Neural progenitor cell (in vitro differentiated cells): ENCODE measurements around the gene UQCRH. TPM values are rescaled to one million over a fixed set of nuclear protein-coding genes. Genes with fewer than 3 reads are reported as not detected.

Source experiments
- DNase-seq: peaks from one replicate; pipeline ENCODE4 v3.0.0-alpha.2; 2016; ENCODE audit warnings: low spot score
- H2AFZ ChIP-seq: fragments of 200-600 bp; sonication (generic); replicated peaks from 2 replicates; pipeline ENCODE4 v1.6.1; 2016; ENCODE audit warnings: antibody characterized with exemption
- H3F3A ChIP-seq: fragments of 200-600 bp; sonication (generic); 2 replicates; pipeline ENCODE4 v1.6.1; 2016; ENCODE audit warnings: antibody characterized with exemption, low read depth
- H3K27ac ChIP-seq: fragments of 200-600 bp; sonication (generic); 2 replicates; pipeline ENCODE4 v1.5.1; 2016; ENCODE audit warnings: mild to moderate bottlenecking
- H3K27me3 ChIP-seq: fragments of 200-600 bp; sonication (generic); 2 replicates; pipeline ENCODE4 v1.6.1; 2016; ENCODE audit warnings: mild to moderate bottlenecking, moderate library complexity
- H3K36me3 ChIP-seq: fragments of 200-600 bp; sonication (generic); 2 replicates; pipeline ENCODE4 v1.5.1; 2016
- H3K4me1 ChIP-seq: fragments of 200-600 bp; sonication (generic); 2 replicates; pipeline ENCODE4 v1.6.1; 2016; ENCODE audit warnings: mixed run types
- H3K4me2 ChIP-seq: fragments of 200-600 bp; sonication (generic); 2 replicates; pipeline ENCODE4 v1.6.1; 2016
- H3K4me3 ChIP-seq: fragments of 200-600 bp; sonication (generic); 2 replicates; pipeline ENCODE4 v1.5.1; 2016
- H3K79me2 ChIP-seq: fragments of 200-600 bp; sonication (generic); 2 replicates; pipeline ENCODE4 v1.6.1; 2016; ENCODE audit warnings: low read depth
- H3K9ac ChIP-seq: fragments of 200-600 bp; sonication (generic); 2 replicates; pipeline ENCODE4 v1.6.1; 2016
- H3K9me3 ChIP-seq: fragments of 200-600 bp; sonication (generic); 2 replicates; pipeline ENCODE4 v1.5.1; 2016; ENCODE audit warnings: low read depth
- H4K20me1 ChIP-seq: fragments of 200-600 bp; sonication (generic); 2 replicates; pipeline ENCODE4 v1.6.1; 2016; ENCODE audit warnings: low read depth
- H3K27ac Mint-ChIP-seq: 3 replicates; pipeline ENCODE4 v1.8.0; 2021; ENCODE audit warnings: mixed read lengths
- H3K27me3 Mint-ChIP-seq: 2 replicates; pipeline ENCODE4 v1.8.0; 2022; ENCODE audit warnings: low read depth, mild to moderate bottlenecking, inconsistent platforms, moderate library complexity, mixed read lengths; ENCODE audit not compliant: insufficient read depth
- H3K36me3 Mint-ChIP-seq: 3 replicates; pipeline ENCODE4 v1.8.0; 2021; ENCODE audit warnings: mixed read lengths
- H3K4me1 Mint-ChIP-seq: 3 replicates; pipeline ENCODE4 v1.8.0; 2021; ENCODE audit warnings: mixed read lengths
- H3K4me3 Mint-ChIP-seq: 3 replicates; pipeline ENCODE4 v1.8.0; 2021; ENCODE audit warnings: mild to moderate bottlenecking, moderate library complexity, mixed read lengths
- H3K9me3 Mint-ChIP-seq: 3 replicates; pipeline ENCODE4 v1.8.0; 2020; ENCODE audit warnings: mixed read lengths
- CTCF ChIP-seq: fragments of 200-600 bp; sonication (generic); IDR thresholded peaks from 2 replicates; pipeline ENCODE4 v1.5.1; 2017; ENCODE audit warnings: antibody characterized with exemption, mild to moderate bottlenecking
- EZH2 ChIP-seq: fragments of 200-600 bp; sonication (generic); IDR thresholded peaks from 2 replicates; pipeline ENCODE4 v1.6.1; 2017; ENCODE audit warnings: antibody characterized with exemption, mild to moderate bottlenecking, moderate library complexity
- EZH2phosphoT487 ChIP-seq: fragments of 200-600 bp; sonication (generic); IDR thresholded peaks from 2 replicates; pipeline ENCODE4 v1.6.1; 2017; ENCODE audit warnings: antibody characterized with exemption
- total RNA-seq: library from RNA; depleted of rRNA; stranded (reverse); fragments of >200 nt; gene quantifications from 2 replicates; pipeline ENCODE4 v1.2.3, GENCODE V29; 2015; ENCODE audit warnings: low replicate concordance

The UQCRH gene
- total RNA-seq, 1 donor from 2014 or later = 872 TPM

DNA sequence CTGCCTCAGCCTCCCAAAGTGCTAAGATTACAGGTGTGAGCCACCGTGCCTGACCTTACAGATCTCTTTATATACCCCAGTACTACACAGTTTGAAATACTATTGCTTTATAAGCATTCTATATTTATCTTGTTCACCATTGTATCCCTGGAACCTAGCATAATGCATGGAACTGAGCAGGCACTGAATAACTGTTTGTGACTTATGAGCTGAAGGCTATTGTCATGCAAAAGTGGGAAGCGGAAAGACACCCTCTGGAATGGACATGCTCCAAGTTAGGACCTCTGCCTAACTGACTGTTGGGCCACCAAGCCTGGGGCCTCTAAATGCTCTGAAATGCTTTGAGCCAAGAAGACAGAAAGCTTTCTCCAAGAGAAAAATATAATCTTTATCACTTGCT lies 8.2 kb upstream of the UQCRH start:
- Mint-ChIP-seq H3K27me3 (peaks cover 5% of the 10 kb centered on the region), H3K4me3 (no peak overlapping the region), H3K4me1 (peaks cover 6% of the 10 kb centered on the region), H3K9me3 (no peaks in the 10 kb centered on the region), H3K27ac (no peak overlapping the region), H3K36me3 (peaks cover 28% of the 10 kb centered on the region)
- Histone ChIP-seq H3K4me3 (no peak overlapping the region), H3K9me3 (no peaks in the 10 kb centered on the region), H3K79me2 (peaks cover 25% of the 10 kb centered on the region), H4K20me1 (peaks cover 9% of the 10 kb centered on the region), H3K4me1 (peaks cover under 1% of the 10 kb centered on the region), H3K27me3 (no peaks in the 10 kb centered on the region), H3K4me2 (no peak overlapping the region), H3K27ac (no peak overlapping the region), H3K9ac (no peak overlapping the region), H3K36me3 (peaks cover 11% of the 10 kb centered on the region), H2AFZ (no peak overlapping the region), H3F3A (peaks cover 2% of the 10 kb centered on the region)
- no peak for TF ChIP-seq CTCF
- no peak for TF ChIP-seq EZH2phosphoT487
- no peak for TF ChIP-seq EZH2
- no peak for DNase-seq

DNA sequence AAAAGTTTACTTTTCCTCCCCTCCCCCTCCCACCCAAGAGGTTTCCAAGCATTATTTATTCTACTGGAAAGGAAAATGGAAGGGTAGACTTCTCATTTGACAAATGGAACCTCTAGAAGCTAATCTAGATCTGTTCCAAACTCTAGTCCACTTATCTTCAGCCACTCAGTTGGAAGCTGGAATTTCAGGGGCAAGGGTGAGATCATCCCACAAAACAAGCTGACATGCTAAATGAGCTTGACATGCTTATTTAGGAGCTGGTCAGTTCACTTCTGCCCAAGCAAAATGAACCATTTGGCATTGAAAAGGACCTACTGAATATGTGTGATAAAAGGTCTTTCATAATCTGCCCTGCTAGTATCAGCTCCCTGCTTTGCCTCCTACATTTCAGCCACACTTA lies 5.1 kb upstream of the UQCRH start:
- no peak for DNase-seq
- H3K4me1 ChIP-seq = peaks cover 12% of the 10 kb centered on the region
- H3K9ac ChIP-seq = no peak overlapping the region
- Mint-ChIP-seq H3K36me3 (peaks cover 31% of the 10 kb centered on the region), H3K27ac (no peak overlapping the region), H3K4me3 (no peak overlapping the region), H3K27me3 (peaks cover 2% of the 10 kb centered on the region), H3K9me3 (no peaks in the 10 kb centered on the region), H3K4me1 (peaks cover 19% of the 10 kb centered on the region)
- no peaks in the 10 kb centered on the region for H3K27me3 ChIP-seq
- TF ChIP-seq EZH2phosphoT487 (no peak), EZH2 (no peak), CTCF (no peak)
- no peak overlapping the region for H3K27ac ChIP-seq
- no peaks in the 10 kb centered on the region for H3K9me3 ChIP-seq
- H2AFZ ChIP-seq = no peak overlapping the region
- H3F3A ChIP-seq = peaks cover 27% of the 10 kb centered on the region
- no peak overlapping the region for H3K4me2 ChIP-seq
- peaks cover 53% of the 10 kb centered on the region for H3K79me2 ChIP-seq
- H4K20me1 ChIP-seq = peaks cover 9% of the 10 kb centered on the region
- no peak overlapping the region for H3K4me3 ChIP-seq
- peaks cover 11% of the 10 kb centered on the region for H3K36me3 ChIP-seq

DNA sequence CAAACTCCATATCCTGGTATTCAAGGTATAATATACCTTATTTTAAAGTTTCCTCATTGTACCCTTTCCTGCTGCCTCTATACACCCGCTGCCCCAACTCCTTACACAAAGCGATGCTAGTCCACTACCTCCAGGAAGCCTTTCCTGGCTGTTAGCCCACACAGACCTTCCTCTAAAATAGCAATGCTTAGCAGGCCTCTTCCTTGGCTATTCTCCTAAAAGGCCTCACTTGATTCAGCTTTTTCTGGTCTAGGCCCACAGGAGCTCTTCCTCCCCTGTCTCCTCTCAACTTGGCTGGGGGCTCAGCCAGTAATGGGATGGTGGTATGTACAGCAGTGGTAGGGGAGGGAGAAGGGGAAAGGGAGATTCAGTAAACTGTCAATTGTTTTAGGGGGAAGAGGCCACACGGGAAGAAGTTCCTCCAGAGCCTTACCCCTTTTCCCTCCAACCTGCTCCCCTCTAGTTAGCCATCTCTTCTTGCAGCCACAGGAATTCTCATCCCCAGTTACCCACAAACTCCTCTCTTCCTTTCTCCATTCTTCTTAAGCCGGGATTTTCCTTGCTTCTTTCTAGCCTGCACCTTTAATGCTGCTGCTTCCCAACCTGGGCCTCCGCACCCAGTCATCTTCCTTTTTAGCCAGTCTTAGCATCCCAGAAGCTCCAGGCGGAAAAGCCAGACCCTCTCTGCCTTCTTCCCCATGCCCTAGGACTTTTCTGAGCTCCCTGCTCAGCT lies 2.7 kb upstream of the UQCRH start:
- Histone ChIP-seq H3K79me2 (peaks cover 76% of the 10 kb centered on the region), H3K27ac (peak overlapping the region; percentile 97)
- no peaks in the 10 kb centered on the region for H3K9me3 Mint-ChIP-seq

More for the DNA sequence above, 2.7 kb upstream of the UQCRH start:
- Histone ChIP-seq H3K36me3 (peaks cover 6% of the 10 kb centered on the region), H3K27me3 (no peaks in the 10 kb centered on the region), H2AFZ (no peak overlapping the region), H3K4me2 (peak overlapping the region; percentile 89), H3K4me1 (peaks cover 24% of the 10 kb centered on the region), H3F3A (peaks cover 27% of the 10 kb centered on the region), H4K20me1 (peaks cover 22% of the 10 kb centered on the region), H3K9ac (peak overlapping the region; percentile 90), H3K9me3 (no peaks in the 10 kb centered on the region), H3K4me3 (peak overlapping the region; percentile 81)
- Mint-ChIP-seq H3K27me3 (peaks cover 5% of the 10 kb centered on the region), H3K36me3 (peaks cover 25% of the 10 kb centered on the region), H3K4me1 (peaks cover 30% of the 10 kb centered on the region), H3K27ac (peak overlapping the region; percentile 99), H3K4me3 (peak overlapping the region; percentile 100)
- no peak for DNase-seq
- TF ChIP-seq EZH2 (no peak), CTCF (no peak), EZH2phosphoT487 (no peak)
